ENCODE measurements around the gene RNF157.
"Not testable (repeated sequence)": the region's sequence is repeated elsewhere in the genome, so short reads cannot be mapped to it uniquely, and the experiment has no call there.

Gene RNF157

DNA sequence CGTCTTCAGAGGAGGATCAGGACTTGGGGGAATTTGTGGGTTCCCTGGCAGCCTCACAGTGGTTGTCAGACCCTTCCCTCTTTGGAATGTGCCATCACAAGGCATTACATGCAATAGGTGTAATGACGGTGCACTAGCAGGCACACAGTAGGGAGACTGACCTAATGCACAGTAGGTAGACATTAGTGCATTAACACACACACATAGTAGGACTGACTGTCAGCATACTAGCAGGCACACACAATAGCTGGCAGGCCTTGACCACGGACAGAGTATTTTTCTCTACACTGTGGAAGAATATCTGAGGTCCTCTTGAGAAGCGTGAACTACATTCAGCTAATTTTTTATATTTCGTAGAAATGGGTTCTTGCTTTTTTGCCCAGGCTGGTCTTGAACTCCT lies 14.0 kb upstream of the RNF157 start:
- H3K27ac ChIP-seq: no peak overlapping the region
- no peak for TF ChIP-seq ZFX (IDR thresholded peaks at IDR 0.05)
- TF ChIP-seq, protein P1, sequence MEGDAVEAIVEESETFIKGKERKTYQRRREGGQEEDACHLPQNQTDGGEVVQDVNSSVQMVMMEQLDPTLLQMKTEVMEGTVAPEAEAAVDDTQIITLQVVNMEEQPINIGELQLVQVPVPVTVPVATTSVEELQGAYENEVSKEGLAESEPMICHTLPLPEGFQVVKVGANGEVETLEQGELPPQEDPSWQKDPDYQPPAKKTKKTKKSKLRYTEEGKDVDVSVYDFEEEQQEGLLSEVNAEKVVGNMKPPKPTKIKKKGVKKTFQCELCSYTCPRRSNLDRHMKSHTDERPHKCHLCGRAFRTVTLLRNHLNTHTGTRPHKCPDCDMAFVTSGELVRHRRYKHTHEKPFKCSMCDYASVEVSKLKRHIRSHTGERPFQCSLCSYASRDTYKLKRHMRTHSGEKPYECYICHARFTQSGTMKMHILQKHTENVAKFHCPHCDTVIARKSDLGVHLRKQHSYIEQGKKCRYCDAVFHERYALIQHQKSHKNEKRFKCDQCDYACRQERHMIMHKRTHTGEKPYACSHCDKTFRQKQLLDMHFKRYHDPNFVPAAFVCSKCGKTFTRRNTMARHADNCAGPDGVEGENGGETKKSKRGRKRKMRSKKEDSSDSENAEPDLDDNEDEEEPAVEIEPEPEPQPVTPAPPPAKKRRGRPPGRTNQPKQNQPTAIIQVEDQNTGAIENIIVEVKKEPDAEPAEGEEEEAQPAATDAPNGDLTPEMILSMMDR (conservative IDR thresholded peaks at IDR 0.05): no peak

DNA sequence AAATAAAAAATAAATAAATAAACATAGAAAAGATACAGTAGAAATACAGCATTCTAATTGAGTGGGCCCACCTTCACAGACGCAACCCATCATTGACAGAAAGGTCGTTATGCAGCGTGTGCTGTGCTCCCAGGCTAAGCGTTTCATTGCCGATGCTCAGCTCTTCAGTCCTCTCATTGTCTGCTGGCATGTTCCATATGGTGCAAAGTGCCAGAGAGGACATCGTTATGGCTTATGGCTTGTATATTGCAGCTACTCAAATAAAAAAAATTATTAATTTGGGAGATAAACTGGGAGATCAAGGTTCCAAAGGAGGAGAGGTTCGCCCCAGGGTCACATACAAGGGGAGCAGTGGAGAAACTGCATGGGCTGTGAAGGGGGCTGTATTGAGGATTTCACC lies 13.5 kb upstream of the RNF157 start:
- TF ChIP-seq ZFX (IDR thresholded peaks at IDR 0.05): no peak
- TF ChIP-seq, protein P1 (conservative IDR thresholded peaks at IDR 0.05): no peak
- no peak overlapping the region for H3K27ac ChIP-seq

DNA sequence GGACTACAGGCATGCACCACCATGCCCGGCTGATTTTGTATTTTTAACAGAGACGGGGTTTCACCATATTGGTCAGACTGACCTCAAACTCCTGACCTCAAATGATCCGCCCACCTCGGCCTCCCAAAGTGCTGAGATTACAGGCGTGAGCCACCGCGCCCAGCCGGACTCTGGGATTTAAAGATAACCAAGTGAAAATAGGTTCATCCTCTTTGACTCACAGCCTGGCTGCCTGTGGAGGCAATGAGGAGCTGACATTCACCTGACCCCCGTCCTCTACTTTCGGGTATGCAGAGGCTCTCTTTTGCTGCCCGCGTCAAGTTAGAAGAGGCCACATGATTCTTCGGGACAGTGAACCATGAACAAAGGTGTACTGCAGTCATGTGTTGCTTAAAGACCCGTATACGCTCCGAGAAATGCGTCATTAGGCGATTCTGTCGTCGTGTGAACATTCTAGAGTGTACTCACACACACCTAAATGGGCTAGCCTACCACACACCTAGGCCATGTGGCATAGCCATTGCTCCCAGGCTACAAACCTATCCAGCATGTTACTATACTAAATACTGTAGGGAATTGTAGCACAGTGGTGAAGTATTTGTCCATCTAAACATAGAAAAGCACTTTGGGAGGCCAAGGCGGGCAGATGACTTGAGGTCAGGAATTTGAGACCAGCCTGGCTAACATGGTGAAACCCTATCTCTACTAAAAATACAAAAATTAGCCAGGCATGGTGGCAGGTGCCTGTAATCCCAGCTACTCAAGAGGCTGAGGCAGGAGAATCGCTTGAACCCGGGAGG lies 12.9 kb upstream of the RNF157 start:
- not testable (repeated sequence) for H3K27ac ChIP-seq

DNA sequence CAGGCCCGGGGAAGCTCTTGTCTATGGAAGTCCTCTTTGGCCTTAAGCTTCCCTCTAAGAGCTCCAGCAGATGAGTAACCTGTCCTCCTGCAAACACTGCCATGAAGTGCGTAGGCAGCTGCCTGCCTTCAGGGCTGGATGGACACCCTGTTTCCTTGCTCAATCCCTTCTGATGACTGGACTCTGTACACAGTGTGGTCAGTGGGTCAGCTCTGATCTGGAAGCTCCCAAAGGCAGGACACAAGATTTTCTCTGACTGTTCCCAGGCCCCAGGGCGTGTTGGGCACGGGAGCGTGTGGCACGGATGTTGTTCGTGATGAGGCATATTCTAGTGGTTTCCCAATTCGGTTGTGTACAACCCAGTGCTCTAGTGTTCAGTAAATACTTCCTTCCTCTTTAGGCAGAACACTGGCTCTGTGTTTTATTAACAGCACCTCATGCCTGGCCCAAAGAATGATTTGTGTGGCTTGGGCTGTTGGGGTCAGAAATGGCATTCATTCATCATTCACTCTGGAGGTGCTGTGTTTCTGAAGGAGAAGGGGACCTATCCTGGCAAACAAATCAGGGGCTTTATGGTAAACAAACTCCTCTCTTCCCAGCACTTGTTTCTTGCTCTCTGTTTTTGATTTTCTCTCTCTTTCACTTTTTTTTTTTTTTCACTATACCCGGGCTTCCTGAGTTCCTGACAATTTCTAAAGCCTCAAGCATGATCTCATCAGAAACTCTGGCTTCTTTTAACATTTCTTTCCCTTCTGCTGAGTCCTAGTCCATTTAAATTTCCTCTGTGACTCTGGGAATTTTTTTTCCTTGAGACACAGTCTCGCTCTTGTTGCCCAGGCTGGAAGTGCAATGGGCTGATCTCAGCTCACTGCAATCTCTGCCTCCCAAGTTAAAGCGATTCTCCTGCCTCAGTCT lies 12.0 kb upstream of the RNF157 start:
- TF ChIP-seq, protein P1 (conservative IDR thresholded peaks at IDR 0.05): no peak
- TF ChIP-seq ZFX (IDR thresholded peaks at IDR 0.05): no peak
- H3K27ac ChIP-seq: no peak overlapping the region

DNA sequence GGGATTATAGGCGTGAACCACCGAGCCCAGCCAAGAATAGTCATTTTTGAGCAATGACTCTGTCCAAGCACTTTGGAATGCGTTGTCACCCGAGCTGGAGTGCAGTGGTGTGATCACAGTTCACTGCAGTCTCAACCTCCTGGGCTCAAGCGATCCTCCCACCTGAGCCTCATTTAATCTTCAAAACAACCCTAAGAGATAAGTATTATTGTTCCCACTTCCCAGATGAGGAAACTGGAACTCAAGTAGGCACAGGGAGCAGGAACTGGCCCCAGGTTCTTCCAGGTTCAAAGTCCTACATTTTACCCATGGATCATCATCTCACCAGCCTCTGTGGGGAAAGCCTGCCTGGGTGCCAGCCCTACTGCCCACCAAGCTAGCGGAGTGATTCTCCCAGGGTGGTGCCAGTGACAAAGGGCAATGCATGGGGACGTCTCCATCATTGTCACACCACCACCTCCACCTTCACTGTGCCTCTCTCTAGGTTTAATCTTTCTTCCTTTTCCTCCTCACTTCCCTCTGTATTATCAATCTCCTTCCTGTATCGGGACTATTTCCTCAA lies 11.3 kb upstream of the RNF157 start:
- no peak overlapping the region for H3K27ac ChIP-seq
- TF ChIP-seq ZFX (IDR thresholded peaks at IDR 0.05): no peak
- TF ChIP-seq, protein P1 (conservative IDR thresholded peaks at IDR 0.05): no peak

DNA sequence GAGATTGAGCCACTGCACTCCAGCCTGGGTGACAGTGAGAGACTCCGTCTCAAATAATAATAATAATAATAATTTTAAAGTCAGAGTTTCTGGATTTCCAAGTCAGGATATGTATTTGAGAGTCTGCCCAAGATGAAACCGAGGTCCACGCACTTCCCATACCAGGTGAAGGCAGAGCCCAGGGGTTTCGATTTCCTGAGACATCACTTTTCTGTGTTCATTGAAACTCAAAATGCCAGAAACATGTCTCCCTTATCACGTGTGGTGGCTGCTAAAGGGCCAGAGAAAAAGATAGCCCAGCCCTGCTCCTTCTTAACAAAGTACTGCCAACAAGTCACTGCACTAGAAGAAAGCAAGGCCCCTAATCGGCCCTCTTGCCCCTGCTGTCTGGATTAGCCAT lies 9.8 kb upstream of the RNF157 start:
- no peak for TF ChIP-seq ZFX (IDR thresholded peaks at IDR 0.05)
- TF ChIP-seq, protein P1 (conservative IDR thresholded peaks at IDR 0.05): no peak
- H3K27ac ChIP-seq: no peak overlapping the region

DNA sequence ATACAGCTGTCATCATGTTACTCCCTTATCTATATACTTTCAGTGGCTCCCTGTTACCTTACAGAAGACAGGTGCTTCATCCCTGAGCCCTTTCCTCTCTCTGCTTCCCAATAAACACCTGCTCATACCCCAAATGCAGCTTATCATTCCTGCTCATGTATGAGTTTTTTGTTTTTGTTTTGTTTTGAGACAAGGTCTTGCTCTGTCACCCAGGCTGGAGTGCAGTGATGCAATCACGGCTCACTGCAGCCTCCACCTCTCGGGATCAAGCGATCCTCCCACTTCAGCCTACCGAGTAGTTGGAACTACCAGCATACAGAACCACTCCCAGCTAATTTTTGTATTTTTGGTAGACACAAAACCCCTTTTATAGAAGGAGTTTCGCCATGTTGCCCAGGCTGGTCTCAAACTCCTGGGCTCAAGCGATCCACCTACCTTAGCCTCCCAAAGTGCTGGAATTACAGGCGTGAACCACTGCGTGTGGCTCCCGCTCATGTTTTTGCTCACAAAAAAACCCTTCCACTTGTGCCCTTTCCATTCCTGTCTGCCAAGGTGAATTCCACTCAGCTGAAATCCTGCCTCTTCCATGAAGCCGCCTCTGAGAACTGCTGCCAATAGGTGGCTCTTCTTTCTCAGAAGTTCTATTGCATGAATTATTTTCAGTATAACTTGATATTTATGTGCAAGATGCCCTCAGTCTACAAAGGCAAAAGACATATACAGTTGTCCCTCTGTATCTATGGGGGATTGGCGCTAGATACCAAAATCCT lies 7.9 kb upstream of the RNF157 start:
- no peak overlapping the region for H3K27ac ChIP-seq
- TF ChIP-seq ZFX (IDR thresholded peaks at IDR 0.05): no peak
- TF ChIP-seq, protein P1 (conservative IDR thresholded peaks at IDR 0.05): no peak
